Memory B cell (primary cell): ENCODE results near the gene HELZ2.
"Not testable (repeated sequence)": the region's sequence is repeated elsewhere in the genome, so short reads cannot be mapped to it uniquely, and the experiment has no call there.

Experiments
- ATAC-seq: fragments of 150-1000 bp; cut with Tn5 transposase; 2 replicates; pipeline ENCODE4 v1.10.0; 2021; ENCODE audit warnings: low read depth, mild to moderate bottlenecking, moderate library complexity
- DNase-seq, 2 donors: peaks; one replicate each; pipeline ENCODE4 v3.0.0; 2022; ENCODE audit warnings: low spot score in 2 of 2
- H3K27ac Mint-ChIP-seq: one replicate; pipeline ENCODE4 v1.8.0; 2022; ENCODE audit warnings: mild to moderate bottlenecking, moderate library complexity, mixed read lengths
- H3K27me3 Mint-ChIP-seq: one replicate; pipeline ENCODE4 v1.8.0; 2022; ENCODE audit warnings: mixed read lengths
- H3K36me3 Mint-ChIP-seq: one replicate; pipeline ENCODE4 v1.8.0; 2022; ENCODE audit warnings: mild to moderate bottlenecking, mixed read lengths
- H3K4me1 Mint-ChIP-seq: one replicate; pipeline ENCODE4 v1.8.0; 2022; ENCODE audit warnings: mixed read lengths
- H3K4me3 Mint-ChIP-seq: one replicate; pipeline ENCODE4 v1.8.0; 2022; ENCODE audit warnings: mild to moderate bottlenecking, moderate library complexity, mixed read lengths
- H3K9me3 Mint-ChIP-seq: one replicate; pipeline ENCODE4 v1.8.0; 2022; ENCODE audit warnings: mixed read lengths

HELZ2 gene

GRCh38 chr20:63574156-63574828, at the start of gene HELZ2:
TSS of gene HELZ2 (minus strand) at chr20:63574239. CDS start at chr20:63572385, 1,854 bp downstream.
- Mint-ChIP-seq H3K4me3 (peak within 1 kb of the TSS; percentile 93), H3K27ac (peak within 1 kb of the TSS; percentile 74), H3K36me3 (no peaks in the 10 kb centered on the region), H3K4me1 (peaks cover 3% of the 10 kb centered on the region), H3K9me3 (no peaks in the 10 kb centered on the region), H3K27me3 (peaks cover 3% of the 10 kb centered on the region)
- ATAC-seq (peak; percentile 95), DNase-seq (peak; percentile 60 to 62)

- Mint-ChIP-seq H3K27me3 (no peaks in the 10 kb centered on the region), H3K27ac (no peak overlapping the region), H3K4me1 (peaks cover 25% of the 10 kb centered on the region), H3K36me3 (peaks cover 8% of the 10 kb centered on the region), H3K4me3 (no peak overlapping the region), H3K9me3 (no peaks in the 10 kb centered on the region)
- DNase-seq: no peak
- ATAC-seq: no peak
Observed at GRCh38 chr20:63622732-63623131, 48.7 kb upstream of the HELZ2 start.

GRCh38 chr20:63622096-63622495, 48.1 kb upstream of the HELZ2 start:
- DNase-seq: no peak
- H3K36me3 Mint-ChIP-seq: peaks cover 10% of the 10 kb centered on the region
- no peak overlapping the region for H3K4me3 Mint-ChIP-seq
- peaks cover 27% of the 10 kb centered on the region for H3K4me1 Mint-ChIP-seq
- no peaks in the 10 kb centered on the region for H3K9me3 Mint-ChIP-seq
- no peaks in the 10 kb centered on the region for H3K27me3 Mint-ChIP-seq
- no peak overlapping the region for H3K27ac Mint-ChIP-seq
- no peak for ATAC-seq

- ATAC-seq: no peak
- DNase-seq: no peak
- Mint-ChIP-seq H3K27ac (peak overlapping the region; percentile 11), H3K9me3 (no peaks in the 10 kb centered on the region), H3K4me3 (no peak overlapping the region), H3K4me1 (peaks cover 27% of the 10 kb centered on the region), H3K27me3 (no peaks in the 10 kb centered on the region), H3K36me3 (peaks cover 12% of the 10 kb centered on the region)
Observed at GRCh38 chr20:63620991-63621390, 47.0 kb upstream of the HELZ2 start.

- DNase-seq (no peak), ATAC-seq (no peak)
- no peak overlapping the region for H3K4me3 Mint-ChIP-seq
- H3K27me3 Mint-ChIP-seq: no peaks in the 10 kb centered on the region
- H3K27ac Mint-ChIP-seq: no peak overlapping the region
- peaks cover 18% of the 10 kb centered on the region for H3K36me3 Mint-ChIP-seq
- H3K4me1 Mint-ChIP-seq: peaks cover 26% of the 10 kb centered on the region
- H3K9me3 Mint-ChIP-seq: no peaks in the 10 kb centered on the region
Observed at GRCh38 chr20:63619505-63619904, 45.5 kb upstream of the HELZ2 start.

GRCh38 chr20:63619086-63619485, 45.0 kb upstream of the HELZ2 start:
- DNase-seq: no peak
- Mint-ChIP-seq H3K4me3 (no peak overlapping the region), H3K4me1 (peaks cover 24% of the 10 kb centered on the region), H3K27me3 (no peaks in the 10 kb centered on the region), H3K36me3 (peaks cover 18% of the 10 kb centered on the region), H3K27ac (no peak overlapping the region), H3K9me3 (no peaks in the 10 kb centered on the region)
- ATAC-seq: no peak

- Mint-ChIP-seq H3K9me3 (no peaks in the 10 kb centered on the region), H3K4me3 (no peak overlapping the region), H3K36me3 (peaks cover 20% of the 10 kb centered on the region), H3K27ac (no peak overlapping the region), H3K27me3 (no peaks in the 10 kb centered on the region), H3K4me1 (peaks cover 26% of the 10 kb centered on the region)
- no peak for ATAC-seq
- no peak for DNase-seq
Observed at GRCh38 chr20:63618291-63618980, 44.4 kb upstream of the HELZ2 start.

- ATAC-seq: no peak
- Mint-ChIP-seq H3K4me1 (peaks cover 26% of the 10 kb centered on the region), H3K27me3 (no peaks in the 10 kb centered on the region), H3K4me3 (no peak overlapping the region), H3K9me3 (no peaks in the 10 kb centered on the region), H3K36me3 (peaks cover 18% of the 10 kb centered on the region), H3K27ac (no peak overlapping the region)
- no peak for DNase-seq
Observed at GRCh38 chr20:63617876-63618265, 43.8 kb upstream of the HELZ2 start.

- Mint-ChIP-seq H3K4me1 (peaks cover 20% of the 10 kb centered on the region), H3K27ac (no peak overlapping the region), H3K9me3 (no peaks in the 10 kb centered on the region), H3K36me3 (peaks cover 15% of the 10 kb centered on the region), H3K27me3 (no peaks in the 10 kb centered on the region), H3K4me3 (no peak overlapping the region)
- ATAC-seq: peak; percentile 27
- DNase-seq: no peak
Observed at GRCh38 chr20:63617092-63617875, 43.2 kb upstream of the HELZ2 start.

- H3K27ac Mint-ChIP-seq, ATAC-seq, DNase-seq, H3K9me3 Mint-ChIP-seq, H3K4me3 Mint-ChIP-seq, H3K27me3 Mint-ChIP-seq: not testable (repeated sequence)
- Mint-ChIP-seq H3K4me1 (peaks cover 13% of the 10 kb centered on the region), H3K36me3 (peaks cover 15% of the 10 kb centered on the region)
Observed at GRCh38 chr20:63613863-63614594, 40.0 kb upstream of the HELZ2 start.

GRCh38 chr20:63612276-63612931, 38.4 kb upstream of the HELZ2 start:
- Mint-ChIP-seq H3K9me3 (no peaks in the 10 kb centered on the region), H3K27ac (no peak overlapping the region), H3K4me3 (no peak overlapping the region), H3K27me3 (no peaks in the 10 kb centered on the region), H3K36me3 (peaks cover 12% of the 10 kb centered on the region), H3K4me1 (peaks cover 9% of the 10 kb centered on the region)
- DNase-seq (no peak), ATAC-seq (no peak)

- Mint-ChIP-seq H3K27ac (no peak overlapping the region), H3K4me1 (peaks cover 11% of the 10 kb centered on the region), H3K9me3 (no peaks in the 10 kb centered on the region), H3K27me3 (no peaks in the 10 kb centered on the region), H3K4me3 (no peak overlapping the region), H3K36me3 (peaks cover 10% of the 10 kb centered on the region)
- ATAC-seq: no peak
- DNase-seq: no peak
Observed at GRCh38 chr20:63611646-63612045, 37.6 kb upstream of the HELZ2 start.

GRCh38 chr20:63610581-63611435, 36.8 kb upstream of the HELZ2 start:
- no peak overlapping the region for H3K4me3 Mint-ChIP-seq
- H3K27ac Mint-ChIP-seq: no peak overlapping the region
- H3K9me3 Mint-ChIP-seq: no peaks in the 10 kb centered on the region
- no peaks in the 10 kb centered on the region for H3K27me3 Mint-ChIP-seq
- ATAC-seq (no peak), DNase-seq (no peak)
- peaks cover 7% of the 10 kb centered on the region for H3K36me3 Mint-ChIP-seq
- peaks cover 12% of the 10 kb centered on the region for H3K4me1 Mint-ChIP-seq
